HepG2 (cell line): ENCODE results near the gene TRPV5. TPM values are rescaled to one million over a fixed set of nuclear protein-coding genes. Genes with fewer than 3 reads are reported as not detected.

Experiments
- ATAC-seq: fragments of 200-7000 bp; cut with Tn5 transposase; 3 replicates; pipeline ENCODE4 v1.9.1; 2020; ENCODE audit warnings: mild to moderate bottlenecking, moderate library complexity
- BruUV-seq: library from RNA; stranded (reverse); fragments of 400-500 nt; replicated peaks from 2 replicates; lab custom pipeline; 2021; lab: Mats Ljungman, UMichigan
- CTCF ChIA-PET: fragments of 300-600 bp; formaldehyde crosslinking; extraction: SDS; loops from one replicate; lab custom pipeline; 2021; ENCODE audit warnings: low total read pairs, inconsistent platforms, low intra/inter-chr PET ratio; lab: Yijun Ruan, JAX
- POLR2A ChIA-PET: fragments of 350-600 bp; sonication (Branson Sonifier 250); formaldehyde crosslinking; loops from one replicate; lab custom pipeline; 2020; ENCODE audit warnings: antibody characterized with exemption, inconsistent platforms; lab: Yijun Ruan, JAX
- DNase-seq: peaks from one replicate; pipeline ENCODE4 v3.0.0-alpha.2; 2015; ENCODE audit warnings: low spot score
- FAIRE-seq: peaks from 3 replicates; lab custom pipeline; 2011; peaks lifted over from hg19 to GRCh38; lab: Jason Lieb, UNC
- H2AFZ ChIP-seq: one replicate; pipeline ENCODE4 v1.6.1; 2011; ENCODE audit warnings: low read length, inconsistent platforms
- H3K27ac ChIP-seq: fragments of 300-600 bp; 3 replicates; pipeline ENCODE4 v1.8.0; 2011; ENCODE audit warnings: mixed run types, mild to moderate bottlenecking, mixed read lengths, low read length, inconsistent platforms; ENCODE audit not compliant: insufficient read depth; ENCODE audit errors: extremely low read length
- H3K27me3 ChIP-seq, 2 experiments: fragments of 200-600 bp in 1 of 2; 2 replicates in 1 of 2; 3 replicates in 1 of 2; pipeline versions ENCODE4 v1.6.0 to v1.8.0; 2011; ENCODE audit warnings: low read length in 2 of 2, mild to moderate bottlenecking in 2 of 2, moderate library complexity in 2 of 2, inconsistent platforms in 1 of 2; ENCODE audit not compliant: insufficient read depth in 2 of 2, control insufficient read depth in 1 of 2
- H3K36me3 ChIP-seq, 2 experiments: fragments of 200-600 bp in 1 of 2; replicated peaks in 1 of 2; 2 replicates in 1 of 2; 3 replicates in 1 of 2; pipeline versions ENCODE4 v1.5.1 to v1.8.0; 2011; ENCODE audit warnings: low read length in 2 of 2, inconsistent platforms in 1 of 2; ENCODE audit not compliant: insufficient read depth in 2 of 2, control insufficient read depth in 1 of 2
- H3K4me1 ChIP-seq: 2 replicates; pipeline ENCODE4 v1.5.1; 2012; ENCODE audit warnings: low read length, inconsistent platforms; ENCODE audit not compliant: insufficient read depth
- H3K4me2 ChIP-seq: 2 replicates; pipeline ENCODE4 v1.6.0; 2011; ENCODE audit warnings: low read depth, low read length, inconsistent platforms
- H3K4me3 ChIP-seq, 3 experiments: fragments of 200-600 bp in 1 of 3; sonication (generic), shearing (Covaris generic) in 1 of 3; replicated peaks in 1 of 3; 2 replicates each; pipeline ENCODE4 v1.5.1; 2011 to 2016; ENCODE audit warnings: low read length in 3 of 3, inconsistent platforms in 2 of 3, low read depth in 2 of 3, mild to moderate bottlenecking in 2 of 3, control low read depth in 1 of 3, mixed read lengths in 1 of 3; ENCODE audit not compliant: insufficient read depth in 1 of 3
- H3K79me2 ChIP-seq: one replicate; pipeline ENCODE4 v1.6.1; 2011; ENCODE audit warnings: low read length, inconsistent platforms; ENCODE audit not compliant: insufficient read depth
- H3K9ac ChIP-seq: 2 replicates; pipeline ENCODE4 v1.6.0; 2011; ENCODE audit warnings: mild to moderate bottlenecking, low read depth, low read length, inconsistent platforms; ENCODE audit not compliant: insufficient read depth
- H3K9me3 ChIP-seq: 2 replicates; pipeline ENCODE4 v1.5.1; 2012; ENCODE audit warnings: mild to moderate bottlenecking, low read length
- H4K20me1 ChIP-seq: 2 replicates; pipeline ENCODE4 v1.6.0; 2011; ENCODE audit warnings: inconsistent platforms, mild to moderate bottlenecking, low read length, moderate library complexity; ENCODE audit not compliant: insufficient read depth
- ATAD3A ChIP-seq: sonication (generic); formaldehyde crosslinking; IDR thresholded peaks from 2 replicates; pipeline ENCODE4 v1.4.0; 2020; ENCODE audit warnings: missing genetic modification reagents
- CREB3 ChIP-seq: sonication (generic); formaldehyde crosslinking; IDR thresholded peaks from 2 replicates; pipeline ENCODE4 v1.5.0; 2020; ENCODE audit warnings: missing genetic modification reagents
- FOXM1 ChIP-seq: sonication (generic); formaldehyde crosslinking; IDR thresholded peaks from 2 replicates; pipeline ENCODE4 v1.5.0; 2020; ENCODE audit warnings: missing genetic modification reagents
- JUND ChIP-seq: sonication (generic); formaldehyde crosslinking; IDR thresholded peaks from 2 replicates; pipeline ENCODE4 v1.8.0; 2022; ENCODE audit warnings: mild to moderate bottlenecking, missing genetic modification reagents
- RAD51 ChIP-seq: fragments of 450-650 bp; IDR thresholded peaks from 2 replicates; pipeline ENCODE4 v1.6.1; 2016; ENCODE audit warnings: borderline replicate concordance
- SRSF1 ChIP-seq: fragments of 200-400 bp; formaldehyde crosslinking; optimal IDR thresholded peaks from 2 replicates; pipeline ENCODE3; 2017; ENCODE audit warnings: mild to moderate bottlenecking, low read depth, low read length, moderate library complexity
- THYN1 ChIP-seq: sonication (generic); formaldehyde crosslinking; IDR thresholded peaks from 2 replicates; pipeline ENCODE4 v1.8.1; 2023; ENCODE audit warnings: low read depth, mild to moderate bottlenecking, moderate library complexity, missing genetic modification reagents, borderline replicate concordance
- ZIK1 ChIP-seq: sonication (generic); formaldehyde crosslinking; IDR thresholded peaks from 2 replicates; pipeline ENCODE4 v1.5.0; 2020; ENCODE audit warnings: mild to moderate bottlenecking, low read depth, missing genetic modification reagents, borderline replicate concordance
- ZNF24 ChIP-seq: fragments of 450-650 bp; IDR thresholded peaks from 2 replicates; pipeline ENCODE4 v1.6.1; 2017; ENCODE audit warnings: antibody characterized with exemption, mild to moderate bottlenecking
- WGBS: methylation state at CpG from one replicate; pipeline ENCODE4 v1.1.6; 2017; ENCODE audit warnings: low lambda C conversion rate; 5-methylcytosine and 5-hydroxymethylcytosine counted together
- in situ Hi-C: cut with HindIII; loops from 2 replicates; pipeline ENCODE4 v1.10.0; 2017; ENCODE audit warnings: low pct_unique_long_range_greater_than_20kb; ENCODE audit not compliant: extremely low pct_ligation_motif_present
- intact Hi-C: fragments of 100-400 bp; cut with micrococcal nuclease; formaldehyde crosslinking; loops from one replicate; pipeline ENCODE4 v1.10.0; 2022; ENCODE audit not compliant: unreplicated experiment
- polyA plus RNA-seq, 8 experiments: library from polyadenylated mRNA; depleted of rRNA in 3 of 8; stranded (reverse) in 7 of 8; unstranded in 1 of 8; fragments of >200 nt; fragmentation: Illumina TruSeq in 4 of 8; extraction: Trizol in 4 of 8; gene quantifications; 2 replicates each; pipeline versions ENCODE4 v1.2.1 to v1.2.3, GENCODE V29; 2011 to 2016; ENCODE audit warnings: low read depth in 4 of 8, missing spikeins in 1 of 8, mixed read lengths in 1 of 8; ENCODE audit not compliant: insufficient read depth in 1 of 8
- total RNA-seq, 5 experiments: library from RNA; depleted of rRNA; stranded (reverse); fragments of >200 nt; fragmentation: Illumina TruSeq; extraction: Trizol; gene quantifications; 2 replicates each; pipeline ENCODE4 v1.2.3, GENCODE V29; 2016; ENCODE audit warnings: low read depth in 1 of 5

The TRPV5 gene
- total and polyA plus RNA-seq, 2 of the 13 experiments (the other 11 are each of a cell fraction or from before 2014, with no cell fraction given): not detected

- Histone ChIP-seq H3K4me2 (no peak overlapping the region), H2AFZ (no peak overlapping the region), H3K9me3 (no peaks in the 10 kb centered on the region), H3K4me1 (no peaks in the 10 kb centered on the region), H3K9ac (no peak overlapping the region), H3K4me3 (no peak overlapping the region), H3K36me3 (no peaks in the 10 kb centered on the region), H3K27me3 (peaks cover 1 to 7% of the 10 kb centered on the region in 2 experiments; a peak in 2 of 5 replicates), H3K79me2 (no peaks in the 10 kb centered on the region), H4K20me1 (no peaks in the 10 kb centered on the region), H3K27ac (no peak overlapping the region)
- intact Hi-C loops: no loop called here
- ChIA-PET POLR2A (no interaction called here), CTCF (no interaction called here)
- ATAC-seq (no peak), FAIRE-seq (no peak), DNase-seq (no peak)
- WGBS: 27% methylated on average over 6 of the region's 9 CpGs
- in situ Hi-C loops: loop anchor here (10.0 kb wide), 1 partner anchor 338 kb away; no protein-coding TSS in a partner anchor
- BruUV-seq: no TSS peak
- TF ChIP-seq ATAD3A (CRISPR knock-in tag) (no peak), THYN1 (CRISPR knock-in tag) (no peak), JUND (no peak), FOXM1 (CRISPR knock-in tag) (no peak), ZNF24 (no peak), ZIK1 (no peak), RAD51 (no peak), CREB3 (no peak), SRSF1 (no peak)
These were observed 57.1 kb downstream of the TRPV5 start for GRCh38 chr7:142876236-142876960.
